GM12878 (cell line): ENCODE measurements around the gene DEXI. TPM values are rescaled to one million over a fixed set of nuclear protein-coding genes. Genes with fewer than 3 reads are reported as not detected.

Experiments
- ATF7 ChIP-seq: fragments of 450-650 bp; IDR thresholded peaks from 2 replicates; pipeline ENCODE4 v1.6.1; 2016; ENCODE audit warnings: low read depth, mild to moderate bottlenecking
- BACH1 ChIP-seq: fragments of 450-650 bp; IDR thresholded peaks from 2 replicates; pipeline ENCODE4 v1.6.1; 2017; ENCODE audit warnings: mild to moderate bottlenecking, borderline replicate concordance
- CHD1 ChIP-seq: IDR thresholded peaks from 2 replicates; pipeline ENCODE4 v1.6.1; 2012; ENCODE audit warnings: low read depth, low read length, improper control_type of control experiment
- E4F1 ChIP-seq: fragments of 450-650 bp; IDR thresholded peaks from 2 replicates; pipeline ENCODE4 v1.6.1; 2018; ENCODE audit warnings: borderline replicate concordance, mild to moderate bottlenecking; ENCODE audit not compliant: partially characterized antibody
- IRF3 ChIP-seq: fragments of 450-650 bp; IDR thresholded peaks from 2 replicates; pipeline ENCODE4 v1.6.1; 2014; ENCODE audit warnings: mild to moderate bottlenecking
- IRF5 ChIP-seq: fragments of 450-650 bp; IDR thresholded peaks from 2 replicates; pipeline ENCODE4 v1.6.1; 2017; ENCODE audit warnings: borderline replicate concordance
- MEF2A ChIP-seq: IDR thresholded peaks from 2 replicates; pipeline ENCODE4 v1.6.1; 2011; ENCODE audit warnings: low read depth, mild to moderate bottlenecking, low read length, moderate library complexity; ENCODE audit not compliant: insufficient read depth
- MTA3 ChIP-seq: IDR thresholded peaks from 2 replicates; pipeline ENCODE4 v1.6.1; 2012; ENCODE audit warnings: low read length, inconsistent platforms, borderline replicate concordance
- NFYB ChIP-seq: IDR thresholded peaks from 2 replicates; pipeline ENCODE4 v1.6.1; 2011; ENCODE audit warnings: low read depth, mild to moderate bottlenecking, low read length, improper control_type of control experiment, moderate library complexity; ENCODE audit not compliant: insufficient read depth
- NR2F1 ChIP-seq: fragments of 450-650 bp; conservative IDR thresholded peaks from 2 replicates; pipeline ENCODE4 v1.6.1; 2017; ENCODE audit warnings: mild to moderate bottlenecking
- PML ChIP-seq: IDR thresholded peaks from 2 replicates; pipeline ENCODE4 v1.6.1; 2012; ENCODE audit warnings: low read length, inconsistent platforms
- PRDM15 ChIP-seq: fragments of 450-650 bp; formaldehyde crosslinking; IDR thresholded peaks from 2 replicates; pipeline ENCODE4 v1.4.0; 2020; ENCODE audit warnings: mild to moderate bottlenecking, moderate library complexity
- SRF ChIP-seq, 2 experiments: IDR thresholded peaks; 2 replicates each; pipeline ENCODE4 v1.6.1; 2011; ENCODE audit warnings: low read depth in 2 of 2, low read length in 2 of 2, mild to moderate bottlenecking in 1 of 2, moderate library complexity in 1 of 2
- polyA plus RNA-seq, 11 experiments: library from polyadenylated mRNA; depleted of rRNA in 4 of 11; unstranded in 6 of 11; stranded (reverse) in 5 of 11; fragments of >200 nt; fragmentation: Nextera tagmentation in 4 of 11; fragmentation: Illumina TruSeq in 1 of 11; extraction: Ambion mirVana in 4 of 11; extraction: Trizol in 1 of 11; gene quantifications; 1 replicate in 1 of 11; 2 replicates in 10 of 11; pipeline versions ENCODE4 v1.2.1 to v1.2.3, GENCODE V29; 2011 to 2016; ENCODE audit warnings: inconsistent platforms in 2 of 11, missing spikeins in 2 of 11, low read depth in 1 of 11
- total RNA-seq, 4 experiments: library from RNA; depleted of rRNA in 3 of 4; stranded (reverse); fragments of >200 nt in 3 of 4; fragmentation: Illumina TruSeq in 1 of 4; extraction: Trizol in 1 of 4; gene quantifications; 2 replicates each; pipeline versions ENCODE4 v1.2.1 to v1.2.3, GENCODE V29; 2013 to 2021

Gene DEXI
- total and polyA plus RNA-seq, 10 of the 15 experiments (the other 5 are each of a cell fraction or from before 2014, with no cell fraction given): 1.4 to 26.3 (median 18.4) TPM

GRCh38 chr16:10885246-10885645 lies 57.0 kb downstream of the DEXI start (continued):
- TF ChIP-seq PRDM15 (CRISPR knock-in tag): no peak
- TF ChIP-seq SRF (IDR thresholded peaks at IDR 0.05; ENCODE audit: low read depth in 2 of 2, low read length in 2 of 2): no peak
- TF ChIP-seq ATF7: no peak
- no peak for TF ChIP-seq MTA3
- TF ChIP-seq MEF2A: no peak
- TF ChIP-seq BACH1: no peak
- TF ChIP-seq NR2F1: peak; percentile 81
- no peak for TF ChIP-seq IRF3
- TF ChIP-seq E4F1: no peak
- no peak for TF ChIP-seq NFYB
- TF ChIP-seq IRF5: no peak
- no peak for TF ChIP-seq PML
- TF ChIP-seq CHD1: no peak
